Activated naive CD4-positive, alpha-beta T cell treated with anti-CD3 and anti-CD28 coated beads, Interleukin-2, amount 10 ng/mL, durations not matched to agents 7 days and 5 days (primary cell): ENCODE data around the gene TAX1BP3.

Experiments
- CTCF ChIA-PET: fragments of 350-600 bp; sonication (Branson Sonifier 250); formaldehyde crosslinking; loops from one replicate; lab custom pipeline; 2021; ENCODE audit warnings: antibody characterized with exemption; lab: Charles Lee
- DNase-seq: peaks from one replicate; pipeline ENCODE4 v3.0.0-alpha.2; 2020
- H3K27ac Mint-ChIP-seq: one replicate; pipeline ENCODE4 v1.8.0; 2021; ENCODE audit warnings: mild to moderate bottlenecking, moderate library complexity, mixed read lengths
- H3K27me3 Mint-ChIP-seq: one replicate; pipeline ENCODE4 v1.8.0; 2021; ENCODE audit warnings: mild to moderate bottlenecking, mixed read lengths
- H3K36me3 Mint-ChIP-seq: one replicate; pipeline ENCODE4 v1.8.0; 2021; ENCODE audit warnings: mixed read lengths
- H3K4me1 Mint-ChIP-seq: one replicate; pipeline ENCODE4 v1.8.0; 2021; ENCODE audit warnings: mixed read lengths
- H3K4me3 Mint-ChIP-seq: one replicate; pipeline ENCODE4 v1.8.0; 2021; ENCODE audit warnings: mild to moderate bottlenecking, moderate library complexity, mixed read lengths
- H3K9me3 Mint-ChIP-seq: one replicate; pipeline ENCODE4 v1.8.0; 2021; ENCODE audit warnings: mixed read lengths

Gene TAX1BP3

DNA sequence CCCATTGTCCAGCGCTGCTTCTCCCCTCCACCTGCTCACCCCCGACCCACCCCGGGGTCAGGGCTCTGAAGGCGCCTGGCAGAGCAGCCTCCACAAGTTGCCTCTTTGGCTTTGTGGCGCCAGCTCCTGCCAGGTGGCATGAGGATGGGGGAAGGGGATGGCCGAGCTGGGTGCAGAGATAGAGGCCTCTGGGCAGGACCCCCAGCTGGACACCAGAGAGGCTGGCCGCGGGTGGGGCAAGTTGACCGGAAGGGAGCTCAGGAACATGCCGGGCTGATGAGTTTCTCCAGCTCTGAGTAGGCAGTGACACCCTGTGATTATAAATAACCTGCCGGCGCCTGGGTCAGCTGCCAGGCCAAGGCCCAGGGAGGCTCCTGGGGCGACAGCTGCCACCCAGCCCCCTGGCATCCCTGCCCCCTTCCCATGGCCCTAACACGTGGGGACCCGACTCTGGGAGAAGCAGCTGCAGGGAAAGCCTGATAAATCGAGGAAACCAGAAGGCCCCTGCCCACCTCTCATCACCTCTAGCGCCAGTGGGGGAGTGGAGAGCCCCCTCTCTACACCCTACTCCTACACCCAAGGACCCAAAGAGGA is 26.8 kb upstream of the TAX1BP3 start:
- Mint-ChIP-seq H3K4me3 (peak overlapping the region; percentile 81), H3K4me1 (peaks cover 34% of the 10 kb centered on the region), H3K27ac (no peak overlapping the region), H3K9me3 (no peaks in the 10 kb centered on the region), H3K36me3 (peaks cover 6% of the 10 kb centered on the region), H3K27me3 (peaks cover 4% of the 10 kb centered on the region)
- no peak for DNase-seq
- CTCF ChIA-PET = interaction anchor here (0.6 to 1.2 kb wide), 5 partner anchors 11 to 43 kb away, joined by 3 to 5 read pairs (median 3); partner anchors contain the start of gene HASPIN

DNA sequence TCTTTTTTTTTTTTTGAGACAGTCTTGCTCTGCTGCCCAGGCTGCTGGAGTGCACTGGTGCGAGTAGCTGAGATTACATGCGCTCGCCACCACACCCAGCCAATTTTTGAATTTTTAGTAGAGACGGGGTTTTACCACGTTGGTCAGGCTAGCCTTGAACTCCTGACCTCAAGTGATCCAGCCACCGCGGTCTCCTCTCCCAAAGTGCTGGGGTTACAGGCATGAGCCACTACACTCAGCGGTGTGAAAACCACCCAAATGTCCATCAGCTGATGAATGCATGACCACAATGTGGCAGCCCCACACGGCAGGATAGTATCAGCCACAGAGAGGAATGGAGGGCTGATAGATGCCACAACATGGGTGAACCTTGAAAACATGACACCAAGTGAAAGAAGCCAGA is 25.5 kb upstream of the TAX1BP3 start:
- peak overlapping the region; percentile 55 for H3K27ac Mint-ChIP-seq
- H3K27me3 Mint-ChIP-seq = peaks cover 4% of the 10 kb centered on the region
- peaks cover 36% of the 10 kb centered on the region for H3K4me1 Mint-ChIP-seq
- H3K36me3 Mint-ChIP-seq = peaks cover 10% of the 10 kb centered on the region
- H3K4me3 Mint-ChIP-seq = peak overlapping the region; percentile 81
- CTCF ChIA-PET = interaction anchor here (1.0 kb wide), 1 partner anchor 10 kb away, joined by 5 read pairs; no protein-coding TSS in a partner anchor
- H3K9me3 Mint-ChIP-seq = no peaks in the 10 kb centered on the region
- DNase-seq = no peak

DNA sequence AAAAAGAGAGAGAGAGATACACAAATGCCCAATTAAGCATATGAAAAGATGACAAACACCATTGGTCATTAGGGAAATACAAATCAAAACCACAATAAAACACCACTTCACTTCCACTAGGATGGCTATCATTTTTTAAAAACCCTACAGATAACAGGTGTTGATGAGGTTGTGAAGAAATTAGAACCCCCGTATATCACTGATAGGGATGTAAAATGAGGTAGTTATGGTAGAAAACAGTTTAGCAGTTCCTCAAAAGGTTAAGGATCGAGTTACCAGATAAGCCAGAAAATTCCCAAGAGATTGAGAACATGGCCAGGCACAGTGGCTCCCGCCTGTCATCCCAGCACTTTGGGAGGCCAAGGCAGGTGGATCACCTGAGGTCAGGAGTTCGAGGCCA is 24.8 kb upstream of the TAX1BP3 start:
- H3K27me3 Mint-ChIP-seq = peaks cover 4% of the 10 kb centered on the region
- no peak for DNase-seq
- H3K27ac Mint-ChIP-seq = no peak overlapping the region
- CTCF ChIA-PET = interaction anchor here (2.7 kb wide), 1 partner anchor 10 kb away, joined by 7 read pairs; no protein-coding TSS in a partner anchor
- H3K9me3 Mint-ChIP-seq = no peaks in the 10 kb centered on the region
- H3K4me1 Mint-ChIP-seq = peaks cover 36% of the 10 kb centered on the region
- H3K36me3 Mint-ChIP-seq = peaks cover 10% of the 10 kb centered on the region
- H3K4me3 Mint-ChIP-seq = no peak overlapping the region

DNA sequence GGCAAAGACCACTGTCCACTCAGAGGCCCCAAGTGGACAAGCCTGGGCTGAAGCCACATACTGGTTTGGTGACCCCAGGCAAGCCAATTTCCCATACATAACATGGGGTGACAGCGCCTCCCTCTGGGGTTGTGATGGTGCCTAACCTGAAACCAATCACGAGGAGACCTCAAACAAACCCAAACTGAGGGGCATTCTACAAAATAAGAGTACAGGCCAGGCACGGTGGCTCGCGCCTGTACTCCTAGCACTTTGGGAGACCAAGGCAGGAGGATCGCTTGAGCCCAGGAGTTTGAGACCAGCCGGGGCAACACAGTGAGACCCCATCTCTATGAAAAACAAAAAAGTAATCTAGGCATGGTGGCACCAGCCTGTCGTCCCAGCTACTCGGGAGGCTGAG is 24.0 kb upstream of the TAX1BP3 start:
- no peak overlapping the region for H3K4me3 Mint-ChIP-seq
- no peak for DNase-seq
- H3K27ac Mint-ChIP-seq = no peak overlapping the region
- peaks cover 10% of the 10 kb centered on the region for H3K36me3 Mint-ChIP-seq
- CTCF ChIA-PET = interaction anchor here (1.3 to 2.7 kb wide), 3 partner anchors 9 to 154 kb away, joined by 3 to 7 read pairs (median 4); partner anchors contain the start of gene NCBP3
- no peaks in the 10 kb centered on the region for H3K27me3 Mint-ChIP-seq
- H3K9me3 Mint-ChIP-seq = no peaks in the 10 kb centered on the region
- peaks cover 35% of the 10 kb centered on the region for H3K4me1 Mint-ChIP-seq

DNA sequence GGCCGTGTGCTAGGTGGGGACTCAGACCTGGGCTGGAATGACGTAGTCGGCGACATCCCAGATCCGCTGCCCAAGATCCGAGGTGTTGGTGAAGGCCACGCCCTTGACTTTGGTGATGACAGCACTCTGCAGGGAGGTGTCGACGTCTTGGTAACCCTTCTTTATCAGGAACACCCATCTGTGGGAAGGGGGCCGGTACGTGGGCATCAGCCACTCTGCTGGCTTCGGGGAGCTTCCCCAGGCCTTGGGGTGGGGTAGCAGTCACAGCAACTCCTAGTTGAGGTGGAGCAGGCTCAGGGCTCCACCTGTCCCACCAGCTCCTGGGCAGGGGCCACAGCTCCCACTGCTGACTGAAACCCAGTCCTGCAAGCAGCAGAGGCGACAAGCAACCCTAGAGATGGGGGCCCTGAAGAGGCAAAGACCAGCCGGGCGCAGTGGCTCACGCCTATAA is 23.3 kb upstream of the TAX1BP3 start:
- Mint-ChIP-seq H3K4me1 (peaks cover 33% of the 10 kb centered on the region), H3K36me3 (peaks cover 10% of the 10 kb centered on the region)

DNA sequence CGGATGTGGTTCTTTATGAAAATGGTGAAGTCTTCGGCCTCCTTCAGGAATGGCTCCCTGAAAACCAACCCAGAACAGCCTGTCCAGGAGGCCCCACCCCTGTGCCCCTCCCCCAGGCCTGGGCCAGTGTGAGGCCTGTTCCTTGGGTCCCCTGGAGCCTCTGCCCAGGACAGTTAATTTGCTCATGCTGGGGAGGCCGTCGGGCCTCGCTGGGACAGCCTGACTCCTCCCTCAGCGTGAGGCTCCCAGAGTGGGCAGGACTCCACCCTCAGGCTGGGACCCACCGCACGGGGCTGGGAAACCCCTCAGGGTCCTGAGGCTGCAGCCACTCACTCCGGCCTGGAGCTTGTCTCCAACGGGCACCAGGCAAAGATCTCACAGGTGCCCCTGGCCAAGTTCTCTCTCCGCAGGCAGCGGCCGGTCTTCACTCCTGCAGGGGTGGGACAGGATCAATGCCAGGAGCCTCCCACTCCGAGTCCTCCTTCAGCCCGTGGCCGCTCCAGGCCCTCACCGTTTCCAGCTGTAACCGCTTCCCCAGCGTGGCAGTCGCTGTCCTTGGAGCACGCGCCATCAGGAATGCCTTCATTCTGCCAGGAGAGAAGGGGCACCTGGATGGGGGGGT is 21.8 kb upstream of the TAX1BP3 start:
- CTCF ChIA-PET = interaction anchor here (0.6 kb wide), 1 partner anchor 11 kb away, joined by 3 read pairs; no protein-coding TSS in a partner anchor
- H3K4me3 Mint-ChIP-seq = no peak overlapping the region
- no peaks in the 10 kb centered on the region for H3K27me3 Mint-ChIP-seq
- peaks cover 20% of the 10 kb centered on the region for H3K4me1 Mint-ChIP-seq
- H3K9me3 Mint-ChIP-seq = no peaks in the 10 kb centered on the region
- DNase-seq = no peak
- H3K36me3 Mint-ChIP-seq = peaks cover 10% of the 10 kb centered on the region
- no peak overlapping the region for H3K27ac Mint-ChIP-seq

More for the DNA sequence above, 23.3 kb upstream of the TAX1BP3 start:
- DNase-seq = no peak
- CTCF ChIA-PET = interaction anchor here (1.3 to 2.7 kb wide), 3 partner anchors 9 to 154 kb away, joined by 3 to 7 read pairs (median 4); partner anchors contain the start of gene NCBP3
- no peaks in the 10 kb centered on the region for H3K27me3 Mint-ChIP-seq
- no peaks in the 10 kb centered on the region for H3K9me3 Mint-ChIP-seq
- no peak overlapping the region for H3K4me3 Mint-ChIP-seq
- no peak overlapping the region for H3K27ac Mint-ChIP-seq

DNA sequence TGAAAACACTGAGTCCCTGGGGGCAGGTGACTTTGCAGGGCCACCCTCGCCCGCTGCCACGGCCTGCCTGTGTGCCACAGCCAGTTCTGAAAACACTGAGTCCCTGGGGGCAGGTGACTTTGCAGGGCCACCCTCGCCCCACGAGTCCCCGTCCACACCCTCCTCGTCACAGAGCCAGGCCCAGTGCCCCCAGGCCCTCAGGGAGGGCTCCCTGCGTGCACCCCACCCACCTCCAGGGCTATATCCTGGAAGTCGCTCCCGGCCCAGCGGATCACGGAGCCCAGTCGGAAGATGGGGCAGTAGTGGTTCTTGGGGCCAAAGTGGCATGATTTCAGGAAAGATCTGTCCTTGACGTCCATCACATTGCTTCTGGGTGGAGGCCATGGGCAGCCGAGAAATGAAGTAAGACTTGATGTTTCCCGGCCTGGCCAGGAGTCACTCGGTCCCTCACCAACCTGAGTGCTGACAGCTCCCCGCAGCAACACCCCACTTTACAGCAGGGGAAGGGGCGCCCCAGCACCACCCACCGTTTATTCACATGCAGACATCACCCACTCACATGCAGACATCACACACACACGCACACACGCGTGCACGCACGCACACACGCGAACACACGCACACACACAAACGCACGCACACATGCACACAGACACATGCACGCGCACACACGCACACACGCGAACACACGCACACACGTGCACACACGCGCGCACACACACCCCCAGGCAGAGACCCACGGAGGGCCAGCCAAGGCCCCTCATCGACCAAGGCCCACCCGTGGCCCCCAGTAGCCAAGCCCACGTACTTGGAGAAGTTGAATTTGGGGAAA is 21.1 kb upstream of the TAX1BP3 start:
- CTCF ChIA-PET = no interaction called here
- Mint-ChIP-seq H3K27ac (peak overlapping the region; percentile 38), H3K27me3 (no peaks in the 10 kb centered on the region), H3K36me3 (peaks cover 8% of the 10 kb centered on the region), H3K4me1 (peaks cover 15% of the 10 kb centered on the region), H3K4me3 (no peak overlapping the region), H3K9me3 (no peaks in the 10 kb centered on the region)
- DNase-seq = no peak

DNA sequence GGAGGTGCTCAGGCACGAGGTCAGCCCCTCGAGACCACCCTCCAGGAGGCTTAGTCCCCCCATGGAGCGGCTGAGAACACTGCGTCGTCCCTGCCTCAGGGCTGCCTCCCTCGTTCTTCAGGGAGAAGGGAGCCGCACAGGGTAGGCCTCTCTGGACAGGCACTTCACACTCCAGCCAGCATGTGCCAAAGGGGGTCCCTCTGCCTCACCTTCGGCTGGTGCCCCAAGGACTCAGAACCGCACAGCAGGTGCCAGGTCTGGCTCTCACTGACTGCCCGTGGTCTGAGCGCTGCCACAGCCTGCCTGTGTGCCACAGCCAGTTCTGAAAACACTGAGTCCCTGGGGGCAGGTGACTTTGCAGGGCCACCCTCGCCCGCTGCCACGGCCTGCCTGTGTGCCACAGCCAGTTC is 20.5 kb upstream of the TAX1BP3 start:
- H3K4me3 Mint-ChIP-seq = no peak overlapping the region
- no peaks in the 10 kb centered on the region for H3K9me3 Mint-ChIP-seq
- no peak for DNase-seq
- H3K36me3 Mint-ChIP-seq = peaks cover 8% of the 10 kb centered on the region
- H3K27ac Mint-ChIP-seq = no peak overlapping the region
- CTCF ChIA-PET = no interaction called here
- no peaks in the 10 kb centered on the region for H3K27me3 Mint-ChIP-seq
- peaks cover 9% of the 10 kb centered on the region for H3K4me1 Mint-ChIP-seq

DNA sequence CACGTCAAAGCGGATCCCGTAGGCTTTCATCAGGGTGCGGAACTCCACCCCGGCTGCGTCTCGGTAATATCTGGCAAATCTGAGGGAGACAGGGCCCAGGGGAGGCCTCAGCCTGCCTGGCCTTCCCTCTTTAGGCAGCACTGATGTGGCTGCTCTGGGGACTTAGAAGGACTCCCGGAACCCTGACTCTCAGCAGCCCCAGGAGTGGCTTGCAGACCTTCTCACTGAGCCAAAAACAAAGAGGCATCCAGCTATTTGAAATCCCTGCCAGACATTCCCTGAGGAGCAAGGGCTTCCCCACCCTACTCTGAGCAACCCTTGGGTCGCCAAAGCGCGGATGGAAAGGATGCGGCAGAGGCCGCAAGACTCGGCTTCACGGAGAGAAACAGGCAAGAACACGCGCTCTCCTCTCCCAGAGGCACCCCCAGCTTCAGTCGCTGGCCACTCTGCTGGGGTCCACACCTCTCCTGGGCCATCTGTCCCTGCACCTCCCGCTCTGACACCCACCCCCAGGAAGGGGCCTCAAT is 19.7 kb upstream of the TAX1BP3 start:
- CTCF ChIA-PET = no interaction called here
- H3K27ac Mint-ChIP-seq = no peak overlapping the region
- H3K27me3 Mint-ChIP-seq = no peaks in the 10 kb centered on the region
- H3K4me1 Mint-ChIP-seq = peaks cover 9% of the 10 kb centered on the region
- H3K36me3 Mint-ChIP-seq = peaks cover 8% of the 10 kb centered on the region
- DNase-seq = no peak
- H3K9me3 Mint-ChIP-seq = no peaks in the 10 kb centered on the region
- H3K4me3 Mint-ChIP-seq = no peak overlapping the region

DNA sequence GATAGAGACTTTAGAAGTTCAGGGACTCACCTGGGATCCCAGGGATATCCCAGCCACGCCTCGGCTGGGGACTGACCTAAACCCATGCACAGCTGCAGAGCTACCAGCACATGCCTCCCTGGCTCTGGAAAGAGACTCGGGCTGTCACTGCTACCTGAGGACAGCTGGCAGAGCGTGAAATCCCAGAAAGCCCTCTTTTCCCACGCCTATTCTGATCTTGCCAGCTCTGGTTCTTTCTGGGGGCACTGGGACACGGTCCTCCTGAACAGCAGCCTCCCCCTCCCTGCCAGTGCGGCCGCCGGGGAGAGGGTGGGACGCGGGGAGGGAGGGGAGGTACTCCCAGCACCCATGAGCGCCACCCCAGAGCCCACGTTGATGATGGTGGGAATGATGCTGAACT is 16.8 kb upstream of the TAX1BP3 start:
- no peaks in the 10 kb centered on the region for H3K9me3 Mint-ChIP-seq
- no peak overlapping the region for H3K4me3 Mint-ChIP-seq
- peaks cover 9% of the 10 kb centered on the region for H3K36me3 Mint-ChIP-seq
- no peak for DNase-seq
- peaks cover 22% of the 10 kb centered on the region for H3K4me1 Mint-ChIP-seq
- CTCF ChIA-PET = interaction anchor here (0.9 kb wide), 1 partner anchor 52 kb away, joined by 3 read pairs; no protein-coding TSS in a partner anchor
- H3K27me3 Mint-ChIP-seq = no peaks in the 10 kb centered on the region
- no peak overlapping the region for H3K27ac Mint-ChIP-seq

DNA sequence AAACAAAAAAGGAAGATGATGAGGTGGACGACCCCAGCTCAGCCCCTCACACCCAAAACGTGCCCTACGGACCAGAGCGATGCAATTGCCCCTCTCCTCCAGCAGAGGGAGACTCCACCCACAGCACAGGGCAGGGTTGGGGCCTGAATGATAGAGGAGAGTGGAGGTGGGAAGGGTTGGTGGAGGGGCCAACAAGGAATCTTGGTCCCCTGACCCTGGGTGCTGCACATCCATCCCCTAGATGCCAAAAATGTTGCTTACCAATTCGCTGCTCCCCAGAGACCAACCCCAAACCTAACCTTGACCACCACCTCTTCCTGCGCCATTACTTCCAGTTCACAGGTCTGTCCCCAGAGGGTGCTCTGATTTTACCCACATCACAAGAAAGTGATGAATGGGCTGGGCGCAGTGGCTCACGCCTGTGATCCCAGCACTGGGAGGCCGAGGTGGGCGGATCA is 14.7 kb upstream of the TAX1BP3 start:
- no peak overlapping the region for H3K27ac Mint-ChIP-seq

DNA sequence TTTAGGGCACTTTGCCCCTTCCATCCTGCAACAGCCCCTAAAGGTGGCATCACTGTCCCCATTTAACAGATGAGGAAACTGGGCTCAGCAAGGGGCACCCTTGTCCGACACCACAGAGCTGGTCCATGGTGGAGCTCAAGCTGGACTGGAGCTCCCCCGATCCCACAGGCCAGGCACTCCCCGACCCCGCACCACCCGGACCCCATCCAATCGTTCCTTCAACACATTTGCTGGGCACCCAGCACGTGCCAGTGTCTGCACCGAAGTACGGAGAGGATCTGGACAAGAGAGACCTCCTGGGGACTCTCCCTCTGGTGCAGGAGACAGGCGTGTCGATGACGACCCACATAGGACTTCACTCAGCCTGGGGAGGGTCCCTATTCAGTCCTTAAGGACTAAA is 13.7 kb upstream of the TAX1BP3 start:
- Mint-ChIP-seq H3K4me1 (peaks cover 27% of the 10 kb centered on the region), H3K9me3 (no peaks in the 10 kb centered on the region), H3K4me3 (no peak overlapping the region), H3K27ac (no peak overlapping the region), H3K36me3 (peaks cover 9% of the 10 kb centered on the region), H3K27me3 (no peaks in the 10 kb centered on the region)
- no peak for DNase-seq
- CTCF ChIA-PET = interaction anchor here (0.8 to 2.1 kb wide), 11 partner anchors 10 to 146 kb away, joined by 3 to 13 read pairs (median 7); partner anchors contain the start of gene HASPIN

More for the DNA sequence above, 14.7 kb upstream of the TAX1BP3 start:
- Mint-ChIP-seq H3K36me3 (peaks cover 9% of the 10 kb centered on the region), H3K4me1 (peaks cover 27% of the 10 kb centered on the region), H3K4me3 (no peak overlapping the region), H3K9me3 (no peaks in the 10 kb centered on the region), H3K27me3 (no peaks in the 10 kb centered on the region)
- peak; percentile 71 for DNase-seq
- CTCF ChIA-PET = interaction anchor here (0.7 to 2.1 kb wide), 17 partner anchors 9 to 145 kb away, joined by 3 to 13 read pairs (median 5); partner anchors contain the start of gene HASPIN

DNA sequence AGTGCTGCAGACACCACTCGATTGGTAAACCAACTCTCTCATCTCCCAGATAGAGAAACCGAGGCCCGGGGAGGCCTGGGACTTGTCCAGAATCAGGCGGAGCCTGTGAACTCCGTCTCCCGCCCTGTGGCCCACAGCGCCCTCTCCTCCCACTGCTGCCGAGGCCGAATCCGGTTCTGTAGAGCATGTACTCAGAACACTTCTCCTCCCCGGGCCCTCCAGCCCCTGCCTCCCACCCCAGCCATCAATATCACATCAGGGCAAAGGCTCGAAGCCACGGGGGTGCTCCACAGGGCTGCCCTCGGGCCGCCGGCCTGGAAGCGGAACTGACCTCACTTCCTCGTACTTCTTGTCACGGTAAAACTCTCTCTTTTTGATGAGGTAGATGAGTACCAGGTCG is 13.2 kb upstream of the TAX1BP3 start:
- Mint-ChIP-seq H3K9me3 (no peaks in the 10 kb centered on the region), H3K4me1 (peaks cover 27% of the 10 kb centered on the region), H3K4me3 (no peak overlapping the region), H3K27me3 (no peaks in the 10 kb centered on the region), H3K36me3 (peaks cover 9% of the 10 kb centered on the region), H3K27ac (peak overlapping the region; percentile 42)
- CTCF ChIA-PET = interaction anchor here (1.5 kb wide), 2 partner anchors 26 to 144 kb away, joined by 3 to 4 read pairs; no protein-coding TSS in a partner anchor
- DNase-seq = no peak
